C4-2B (cell line): ENCODE results near the gene PLXNB3.

ENCODE experiments used
- ZFX ChIP-seq: fragments of 450-650 bp; IDR thresholded peaks from 2 replicates; pipeline ENCODE4 v1.6.1; 2017
- TF ChIP-seq, protein P1 (sequence below): fragments of 450-650 bp; conservative IDR thresholded peaks from 2 replicates; pipeline ENCODE4 v1.5.1; 2017; ENCODE audit warnings: mild to moderate bottlenecking

DNA sequence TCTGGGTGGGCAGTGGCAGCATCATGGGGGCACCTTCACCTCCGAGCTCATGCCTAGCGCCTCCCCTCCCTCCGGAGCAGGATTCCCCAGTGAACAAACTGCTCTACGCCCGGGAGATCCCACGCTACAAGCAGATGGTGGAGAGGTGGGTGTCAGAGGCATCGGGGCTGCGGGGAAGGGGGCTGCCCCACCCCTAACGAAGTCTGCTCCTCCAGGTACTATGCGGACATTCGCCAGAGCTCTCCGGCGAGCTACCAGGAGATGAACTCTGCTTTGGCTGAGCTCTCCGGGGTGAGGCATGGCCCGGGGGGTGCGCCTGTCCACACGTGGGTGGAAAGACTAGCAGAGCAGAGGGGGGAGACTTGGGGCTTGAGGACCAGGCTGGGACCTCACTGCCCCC is 14.1 kb downstream of the PLXNB3 start:
- TF ChIP-seq, protein P1, sequence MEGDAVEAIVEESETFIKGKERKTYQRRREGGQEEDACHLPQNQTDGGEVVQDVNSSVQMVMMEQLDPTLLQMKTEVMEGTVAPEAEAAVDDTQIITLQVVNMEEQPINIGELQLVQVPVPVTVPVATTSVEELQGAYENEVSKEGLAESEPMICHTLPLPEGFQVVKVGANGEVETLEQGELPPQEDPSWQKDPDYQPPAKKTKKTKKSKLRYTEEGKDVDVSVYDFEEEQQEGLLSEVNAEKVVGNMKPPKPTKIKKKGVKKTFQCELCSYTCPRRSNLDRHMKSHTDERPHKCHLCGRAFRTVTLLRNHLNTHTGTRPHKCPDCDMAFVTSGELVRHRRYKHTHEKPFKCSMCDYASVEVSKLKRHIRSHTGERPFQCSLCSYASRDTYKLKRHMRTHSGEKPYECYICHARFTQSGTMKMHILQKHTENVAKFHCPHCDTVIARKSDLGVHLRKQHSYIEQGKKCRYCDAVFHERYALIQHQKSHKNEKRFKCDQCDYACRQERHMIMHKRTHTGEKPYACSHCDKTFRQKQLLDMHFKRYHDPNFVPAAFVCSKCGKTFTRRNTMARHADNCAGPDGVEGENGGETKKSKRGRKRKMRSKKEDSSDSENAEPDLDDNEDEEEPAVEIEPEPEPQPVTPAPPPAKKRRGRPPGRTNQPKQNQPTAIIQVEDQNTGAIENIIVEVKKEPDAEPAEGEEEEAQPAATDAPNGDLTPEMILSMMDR: no peak
- no peak for TF ChIP-seq ZFX
